HUES48 (cell line): ENCODE data around the gene TTC17.

Experiments
- H3K27ac ChIP-seq: one replicate; pipeline ENCODE4 v1.7.0; 2013; ENCODE audit warnings: low read depth, low read length, inconsistent platforms
- H3K27me3 ChIP-seq: 2 replicates; pipeline ENCODE4 v1.6.1; 2013; ENCODE audit warnings: mild to moderate bottlenecking, low read length; ENCODE audit not compliant: control insufficient read depth, insufficient read depth
- H3K36me3 ChIP-seq: 2 replicates; pipeline ENCODE4 v1.6.1; 2013; ENCODE audit warnings: low read length; ENCODE audit not compliant: control insufficient read depth, insufficient read depth
- H3K4me1 ChIP-seq: 2 replicates; pipeline ENCODE4 v1.6.1; 2013; ENCODE audit warnings: mild to moderate bottlenecking, low read length; ENCODE audit not compliant: control insufficient read depth, insufficient read depth
- H3K4me3 ChIP-seq: 2 replicates; pipeline ENCODE4 v1.5.1; 2013; ENCODE audit warnings: mild to moderate bottlenecking, low read depth, low read length
- H3K9ac ChIP-seq: 2 replicates; pipeline ENCODE4 v1.6.1; 2013; ENCODE audit warnings: mild to moderate bottlenecking, low read depth, low read length, moderate library complexity
- H3K9me3 ChIP-seq: 2 replicates; pipeline ENCODE4 v1.6.1; 2013; ENCODE audit warnings: low read length; ENCODE audit not compliant: control insufficient read depth, insufficient read depth

Gene TTC17

DNA sequence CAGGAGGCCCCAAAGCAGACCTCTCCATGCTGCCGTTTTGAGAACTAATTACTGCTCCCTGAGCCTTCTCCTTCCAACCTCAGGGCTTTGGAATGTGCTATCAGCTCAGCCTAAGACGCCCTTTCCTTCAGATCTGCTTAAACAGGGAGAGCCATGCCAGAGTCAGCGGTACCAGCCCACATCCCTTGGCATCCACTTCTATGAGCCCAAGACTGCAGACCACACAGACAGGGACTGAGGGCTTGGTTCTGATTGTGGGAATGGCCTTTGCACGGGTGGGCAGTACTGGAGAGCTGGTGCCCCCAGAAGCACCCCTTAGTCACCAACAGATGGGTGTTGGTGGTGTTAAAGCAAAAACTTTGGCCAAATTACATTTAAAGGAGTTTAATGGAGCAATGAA lies 146.5 kb downstream of the TTC17 start:
- H3K4me3 ChIP-seq, result no peak overlapping the region
- H3K27ac ChIP-seq, result no peak overlapping the region
- no peak overlapping the region for H3K9ac ChIP-seq
- no peaks in the 10 kb centered on the region for H3K9me3 ChIP-seq
- no peaks in the 10 kb centered on the region for H3K36me3 ChIP-seq
- no peaks in the 10 kb centered on the region for H3K4me1 ChIP-seq
- no peaks in the 10 kb centered on the region for H3K27me3 ChIP-seq

DNA sequence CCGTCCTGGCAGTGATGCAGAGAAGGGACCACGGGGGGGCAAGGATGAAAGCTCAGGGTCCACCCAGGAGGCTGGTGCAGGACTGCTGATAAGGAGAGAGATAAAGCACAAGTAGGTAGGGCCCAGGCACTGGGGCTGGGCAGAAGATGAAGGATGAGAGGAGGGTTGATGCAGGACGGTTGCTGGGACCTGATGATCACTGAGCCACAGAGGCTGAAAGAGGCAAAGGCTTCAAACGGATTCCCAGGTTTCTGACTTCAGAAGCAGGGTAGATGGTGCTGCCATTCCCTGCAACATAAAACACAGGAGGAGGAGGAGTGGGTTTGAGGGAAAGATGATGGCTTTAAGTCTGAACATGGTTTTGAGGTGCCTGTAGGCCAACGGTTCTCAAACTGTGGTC lies 148.5 kb downstream of the TTC17 start:
- H3K4me1 ChIP-seq, result no peaks in the 10 kb centered on the region
- H3K9me3 ChIP-seq, result no peaks in the 10 kb centered on the region
- no peak overlapping the region for H3K27ac ChIP-seq
- H3K9ac ChIP-seq, result no peak overlapping the region
- no peaks in the 10 kb centered on the region for H3K36me3 ChIP-seq
- no peak overlapping the region for H3K4me3 ChIP-seq
- no peaks in the 10 kb centered on the region for H3K27me3 ChIP-seq

DNA sequence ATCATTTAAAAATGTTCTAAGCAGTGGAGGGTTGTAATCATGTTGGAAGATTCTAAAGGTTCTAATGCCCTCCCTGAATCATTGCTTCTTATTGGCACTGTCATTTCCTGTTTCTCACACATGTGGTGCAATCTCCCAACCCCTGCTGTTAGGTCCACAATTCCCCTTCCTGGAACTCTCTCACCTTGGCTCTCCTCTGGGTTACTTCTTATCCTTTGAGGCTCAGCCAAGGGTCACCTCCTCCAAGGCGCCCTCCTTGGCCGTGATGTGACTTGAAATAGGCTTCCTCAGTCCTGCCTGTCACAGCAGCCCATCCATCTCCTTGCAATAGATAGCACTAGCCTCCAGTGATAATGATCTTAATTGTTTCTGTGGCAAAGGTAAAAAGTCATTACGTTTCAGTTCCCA lies 149.8 kb downstream of the TTC17 start:
- Histone ChIP-seq H3K9me3 (no peaks in the 10 kb centered on the region), H3K4me1 (no peaks in the 10 kb centered on the region), H3K27ac (no peak overlapping the region), H3K36me3 (no peaks in the 10 kb centered on the region), H3K27me3 (no peaks in the 10 kb centered on the region), H3K9ac (no peak overlapping the region), H3K4me3 (no peak overlapping the region)

DNA sequence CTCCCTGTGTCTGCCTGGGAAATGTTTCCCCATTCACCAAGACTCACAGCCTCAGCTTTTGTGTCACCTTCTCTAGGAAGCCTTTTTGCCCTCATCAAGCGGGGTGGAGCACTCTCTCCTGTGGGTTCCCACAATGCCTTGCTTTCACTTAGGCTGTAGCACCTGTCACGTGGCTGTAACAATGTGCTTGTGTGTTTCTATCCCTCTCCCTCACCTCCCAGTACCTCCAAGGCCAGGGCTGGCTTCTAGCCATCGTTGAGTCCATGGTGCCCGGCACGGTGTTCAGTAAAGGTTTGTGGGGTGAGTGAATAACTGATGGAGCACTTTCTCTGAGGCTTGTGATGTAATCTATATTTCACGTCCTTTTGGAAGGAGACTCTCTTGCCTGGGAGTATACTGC lies 153.2 kb downstream of the TTC17 start:
- H3K36me3 ChIP-seq, result no peaks in the 10 kb centered on the region
- H3K4me3 ChIP-seq, result no peak overlapping the region
- H3K4me1 ChIP-seq, result no peaks in the 10 kb centered on the region
- no peak overlapping the region for H3K9ac ChIP-seq
- H3K27me3 ChIP-seq, result no peaks in the 10 kb centered on the region
- no peaks in the 10 kb centered on the region for H3K9me3 ChIP-seq
- H3K27ac ChIP-seq, result no peak overlapping the region

DNA sequence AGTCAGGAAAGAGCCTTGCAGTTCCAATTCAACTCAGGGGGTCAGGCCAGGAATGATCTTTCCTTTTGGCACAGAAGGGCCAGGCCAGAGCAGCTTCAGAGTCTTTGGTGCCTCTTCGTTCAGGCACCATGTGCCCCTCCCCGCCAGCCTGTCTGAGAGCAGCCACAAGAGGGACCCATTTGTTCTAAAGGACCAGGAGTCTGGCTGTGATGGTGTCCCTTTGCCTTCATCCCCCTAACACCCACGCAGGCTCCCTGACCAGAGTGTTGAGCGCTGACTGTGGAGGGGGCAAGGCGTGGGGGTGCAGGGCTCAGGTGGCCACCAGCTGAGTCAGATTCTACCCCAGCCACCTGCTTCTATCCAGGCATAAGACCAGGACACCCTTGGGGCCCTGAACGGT lies 156.4 kb downstream of the TTC17 start:
- no peaks in the 10 kb centered on the region for H3K4me1 ChIP-seq
- no peaks in the 10 kb centered on the region for H3K9me3 ChIP-seq
- no peak overlapping the region for H3K27ac ChIP-seq
- H3K9ac ChIP-seq, result no peak overlapping the region
- no peaks in the 10 kb centered on the region for H3K27me3 ChIP-seq
- no peak overlapping the region for H3K4me3 ChIP-seq
- no peaks in the 10 kb centered on the region for H3K36me3 ChIP-seq

DNA sequence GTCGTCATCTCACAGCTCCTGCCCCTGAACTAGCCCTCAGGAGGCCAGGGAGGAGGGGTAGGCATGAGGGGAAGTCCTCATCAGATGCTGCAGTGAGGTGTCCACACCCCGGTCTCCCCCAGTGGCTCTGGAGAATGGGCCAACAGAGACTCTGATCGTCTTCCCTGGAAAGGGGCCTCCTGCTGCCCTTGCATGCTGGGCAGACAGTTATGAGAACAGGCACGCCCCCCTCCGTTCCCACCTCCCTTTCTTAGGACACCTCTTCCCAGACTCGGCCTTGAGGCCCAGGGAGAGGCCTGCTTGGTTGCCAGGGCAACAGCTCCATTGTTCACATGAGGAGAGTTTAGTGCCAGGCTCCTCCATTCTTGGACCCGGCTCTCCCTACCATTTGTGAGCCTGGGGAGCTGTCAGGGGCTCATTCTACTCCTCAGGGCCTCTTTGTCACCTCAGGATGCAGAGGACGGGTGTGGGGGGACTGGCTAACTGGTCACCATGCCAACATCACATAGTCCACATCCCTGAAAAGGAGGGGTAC lies 157.7 kb downstream of the TTC17 start:
- Histone ChIP-seq H3K4me3 (no peak overlapping the region), H3K27me3 (no peaks in the 10 kb centered on the region), H3K9me3 (no peaks in the 10 kb centered on the region), H3K27ac (no peak overlapping the region), H3K36me3 (no peaks in the 10 kb centered on the region), H3K4me1 (no peaks in the 10 kb centered on the region), H3K9ac (no peak overlapping the region)

DNA sequence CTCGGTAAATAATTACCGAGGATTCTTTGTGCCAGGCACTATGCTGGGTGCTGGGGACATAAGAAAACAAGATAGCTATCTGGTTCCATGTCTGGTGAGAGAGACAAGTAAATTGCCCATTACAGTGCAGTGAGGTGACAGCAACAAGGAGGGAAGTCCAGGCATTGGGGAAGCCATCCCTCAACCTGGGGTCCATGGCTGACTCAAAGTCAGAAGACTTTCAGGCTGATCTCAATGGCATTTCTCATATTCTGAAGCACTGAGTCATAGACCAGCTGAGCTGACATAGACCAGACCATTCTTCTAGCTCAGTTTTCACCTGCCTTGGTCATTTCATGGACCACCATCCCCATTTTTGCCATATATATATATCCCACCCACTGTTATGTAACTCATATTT lies 158.8 kb downstream of the TTC17 start:
- H3K4me3 ChIP-seq, result no peak overlapping the region
- H3K27ac ChIP-seq, result no peak overlapping the region
- no peaks in the 10 kb centered on the region for H3K4me1 ChIP-seq
- no peaks in the 10 kb centered on the region for H3K27me3 ChIP-seq
- H3K36me3 ChIP-seq, result no peaks in the 10 kb centered on the region
- H3K9ac ChIP-seq, result no peak overlapping the region
- no peaks in the 10 kb centered on the region for H3K9me3 ChIP-seq

DNA sequence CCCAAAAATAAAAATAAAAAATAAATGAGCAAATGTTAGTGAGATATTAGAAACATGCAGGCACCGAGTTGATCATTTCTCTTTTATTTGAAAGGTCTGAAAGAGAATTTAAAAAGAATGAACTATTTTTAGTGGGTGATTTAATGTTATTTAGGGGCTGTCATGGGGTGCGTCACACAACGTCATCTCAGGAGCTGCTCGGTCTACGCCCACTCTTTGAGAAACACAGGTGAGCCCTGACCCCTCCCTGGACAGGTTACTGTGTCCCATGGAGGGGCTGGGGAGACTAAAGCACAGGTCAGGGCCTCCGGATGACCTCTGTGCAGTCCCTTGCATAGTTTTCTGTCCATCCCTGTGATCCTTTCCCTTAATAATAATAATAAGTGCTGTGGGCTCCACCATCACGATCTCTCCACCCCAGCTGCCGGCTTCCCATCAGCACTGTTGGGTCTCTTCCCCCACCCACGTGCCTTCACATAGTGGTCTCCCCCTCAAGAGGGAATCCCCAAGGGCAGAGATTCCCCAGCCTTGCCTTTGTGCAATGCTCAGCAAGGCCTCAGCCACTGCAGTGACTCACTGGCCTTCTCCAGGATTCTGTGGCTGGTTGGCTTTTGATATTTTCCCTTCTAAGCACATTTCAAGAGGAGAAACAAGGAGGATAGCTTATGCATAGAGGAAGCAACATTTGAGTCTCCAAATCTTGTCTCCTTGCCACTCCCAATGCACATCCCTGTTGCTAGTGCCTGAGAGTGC lies 159.9 kb downstream of the TTC17 start:
- Histone ChIP-seq H3K27ac (no peak overlapping the region), H3K36me3 (no peaks in the 10 kb centered on the region), H3K4me3 (no peak overlapping the region), H3K9ac (no peak overlapping the region), H3K9me3 (no peaks in the 10 kb centered on the region), H3K4me1 (no peaks in the 10 kb centered on the region), H3K27me3 (no peaks in the 10 kb centered on the region)

DNA sequence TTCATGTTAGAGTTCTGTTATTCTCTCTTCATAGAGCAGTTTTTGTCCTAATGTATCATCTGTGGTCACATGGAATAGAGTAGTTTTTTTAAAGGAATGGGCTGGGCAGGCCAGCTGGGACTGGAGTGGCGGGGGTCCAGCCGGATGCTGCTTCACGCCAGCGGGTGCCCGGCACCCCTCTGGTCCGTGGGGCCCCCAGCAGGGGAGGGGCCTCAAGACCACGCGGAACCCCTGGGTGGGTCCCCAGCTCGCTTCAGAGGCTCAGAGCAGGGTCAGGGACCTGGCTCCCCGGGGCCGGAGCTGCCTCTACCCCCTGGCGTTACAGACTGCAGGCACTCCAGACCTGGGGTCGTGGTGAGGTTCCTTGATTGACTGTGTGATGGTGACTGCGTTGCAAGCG lies 162.8 kb downstream of the TTC17 start:
- no peak overlapping the region for H3K4me3 ChIP-seq
- H3K9ac ChIP-seq, result no peak overlapping the region
- H3K9me3 ChIP-seq, result no peaks in the 10 kb centered on the region
- H3K36me3 ChIP-seq, result no peaks in the 10 kb centered on the region
- no peaks in the 10 kb centered on the region for H3K4me1 ChIP-seq
- H3K27me3 ChIP-seq, result no peaks in the 10 kb centered on the region
- H3K27ac ChIP-seq, result no peak overlapping the region

DNA sequence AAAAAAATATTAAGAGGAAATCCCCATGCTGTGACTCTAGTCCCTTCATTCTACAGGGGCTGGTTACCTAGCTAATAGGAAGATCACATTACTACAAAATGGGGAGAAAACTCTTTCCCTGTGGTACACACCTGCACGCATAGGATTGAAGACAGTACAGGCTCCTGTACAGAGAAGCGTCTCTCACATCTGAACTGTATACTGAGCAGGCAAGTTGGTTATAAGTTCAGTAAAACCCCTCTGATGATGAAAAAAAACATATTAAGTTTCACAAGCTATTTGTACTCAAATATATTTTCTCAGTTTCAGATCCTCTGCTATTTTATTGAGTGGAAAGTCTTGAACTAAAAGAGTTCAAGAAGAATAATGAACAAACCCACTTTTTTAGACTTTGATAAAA lies 164.9 kb downstream of the TTC17 start:
- no peak overlapping the region for H3K4me3 ChIP-seq
- H3K27ac ChIP-seq, result no peak overlapping the region
- no peak overlapping the region for H3K9ac ChIP-seq
- H3K27me3 ChIP-seq, result no peaks in the 10 kb centered on the region
- H3K4me1 ChIP-seq, result no peaks in the 10 kb centered on the region
- H3K36me3 ChIP-seq, result no peaks in the 10 kb centered on the region
- H3K9me3 ChIP-seq, result no peaks in the 10 kb centered on the region

DNA sequence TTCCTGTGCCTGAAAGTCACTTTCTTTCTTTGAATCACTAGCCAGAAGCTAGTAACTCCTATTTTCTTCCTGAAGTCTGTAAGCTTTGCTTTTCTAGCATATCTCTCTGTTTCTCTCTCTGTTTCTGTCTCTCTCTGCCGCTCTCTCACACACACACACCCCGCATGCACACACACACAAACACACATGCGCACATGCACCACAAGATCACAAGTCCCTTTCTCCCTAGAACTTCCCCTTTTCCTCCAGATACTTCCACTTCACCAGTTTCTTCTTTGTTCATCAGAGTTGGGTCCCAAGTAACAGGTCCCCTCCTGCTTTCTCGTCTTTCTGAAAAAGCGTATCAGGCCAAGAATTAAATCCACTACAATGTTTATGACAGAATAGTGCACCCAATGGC lies 173.3 kb downstream of the TTC17 start:
- Histone ChIP-seq H3K4me3 (no peak overlapping the region), H3K9me3 (no peaks in the 10 kb centered on the region), H3K27me3 (no peaks in the 10 kb centered on the region), H3K4me1 (no peaks in the 10 kb centered on the region), H3K27ac (no peak overlapping the region), H3K9ac (no peak overlapping the region), H3K36me3 (no peaks in the 10 kb centered on the region)
